RWPE1 (cell line): ENCODE data around the gene BCAT1.

Experiments used
- CTCF ChIA-PET: fragments of 350-600 bp; sonication (Branson Sonifier 250); formaldehyde crosslinking; extraction: SDS; loops from one replicate; lab custom pipeline; 2021; lab: Yijun Ruan, JAX
- POLR2A ChIA-PET: fragments of 400-600 bp; formaldehyde crosslinking; extraction: SDS; loops from one replicate; lab custom pipeline; 2020; ENCODE audit warnings: antibody characterized with exemption; ENCODE audit not compliant: low non-redundant PET; lab: Yijun Ruan, JAX
- DNase-seq: peaks from one replicate; pipeline ENCODE4 v3.0.0; 2012; ENCODE audit warnings: low spot score
- H3K27ac ChIP-seq: fragments of 450-650 bp; 2 replicates; pipeline ENCODE4 v1.5.1; 2017
- TF ChIP-seq, protein P1 (sequence below): fragments of 450-650 bp; conservative IDR thresholded peaks from 2 replicates; pipeline ENCODE4 v1.5.1; 2017; ENCODE audit warnings: low read depth, mild to moderate bottlenecking

BCAT1 gene

GRCh38 chr12:24903329-24904088, 45.4 kb downstream of the BCAT1 start:
- no peak for DNase-seq
- TF ChIP-seq, protein P1, sequence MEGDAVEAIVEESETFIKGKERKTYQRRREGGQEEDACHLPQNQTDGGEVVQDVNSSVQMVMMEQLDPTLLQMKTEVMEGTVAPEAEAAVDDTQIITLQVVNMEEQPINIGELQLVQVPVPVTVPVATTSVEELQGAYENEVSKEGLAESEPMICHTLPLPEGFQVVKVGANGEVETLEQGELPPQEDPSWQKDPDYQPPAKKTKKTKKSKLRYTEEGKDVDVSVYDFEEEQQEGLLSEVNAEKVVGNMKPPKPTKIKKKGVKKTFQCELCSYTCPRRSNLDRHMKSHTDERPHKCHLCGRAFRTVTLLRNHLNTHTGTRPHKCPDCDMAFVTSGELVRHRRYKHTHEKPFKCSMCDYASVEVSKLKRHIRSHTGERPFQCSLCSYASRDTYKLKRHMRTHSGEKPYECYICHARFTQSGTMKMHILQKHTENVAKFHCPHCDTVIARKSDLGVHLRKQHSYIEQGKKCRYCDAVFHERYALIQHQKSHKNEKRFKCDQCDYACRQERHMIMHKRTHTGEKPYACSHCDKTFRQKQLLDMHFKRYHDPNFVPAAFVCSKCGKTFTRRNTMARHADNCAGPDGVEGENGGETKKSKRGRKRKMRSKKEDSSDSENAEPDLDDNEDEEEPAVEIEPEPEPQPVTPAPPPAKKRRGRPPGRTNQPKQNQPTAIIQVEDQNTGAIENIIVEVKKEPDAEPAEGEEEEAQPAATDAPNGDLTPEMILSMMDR, result no peak
- ChIA-PET CTCF (interaction anchor here (0.5 to 0.6 kb wide), 2 partner anchors 229 to 232 kb away, joined by 3 to 6 read pairs; no protein-coding TSS in a partner anchor), POLR2A (no interaction called here)
- H3K27ac ChIP-seq, result no peak overlapping the region

DNA sequence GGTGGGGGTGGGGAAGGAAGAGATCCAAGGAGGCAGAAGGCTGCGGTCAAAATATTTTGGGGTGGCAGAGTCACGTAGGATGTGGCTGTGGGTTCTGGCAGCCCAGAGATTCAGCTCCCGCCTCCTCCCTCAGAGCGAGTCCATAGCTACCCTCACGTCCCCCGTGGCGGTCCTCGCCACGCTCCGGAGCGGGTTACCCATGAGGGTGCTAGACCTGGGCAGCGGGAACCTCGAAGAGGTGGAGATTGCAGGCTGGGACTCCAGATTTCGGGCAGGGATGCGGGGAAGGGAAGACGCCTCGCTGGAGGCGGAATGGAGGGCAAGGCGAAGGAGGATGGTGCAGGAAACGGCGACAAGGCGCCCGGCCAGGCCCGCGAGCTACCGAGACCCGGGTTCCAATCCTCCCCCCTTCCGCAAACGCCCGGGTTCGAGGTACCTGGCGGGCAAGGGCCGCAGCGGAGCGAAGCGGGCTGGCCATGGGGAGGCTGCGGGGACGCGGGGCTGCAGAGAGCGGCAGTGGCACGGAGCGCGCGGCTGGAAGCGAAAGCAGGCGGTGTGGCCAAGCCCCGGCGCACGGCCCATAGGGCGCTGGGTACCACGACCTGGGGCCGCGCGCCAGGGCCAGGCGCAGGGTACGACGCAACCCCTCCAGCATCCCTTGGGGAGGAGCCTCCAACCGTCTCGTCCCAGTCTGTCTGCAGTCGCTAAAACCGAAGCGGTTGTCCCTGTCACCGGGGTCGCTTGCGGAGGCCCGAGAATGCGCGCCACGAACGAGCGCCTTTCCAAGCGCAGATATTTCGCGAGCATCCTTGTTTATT, 46.2 kb downstream of the BCAT1 start:
- TF ChIP-seq, protein P1, result no peak
- POLR2A ChIA-PET, result no interaction called here
- H3K27ac ChIP-seq, result no peak overlapping the region
- DNase-seq, result no peak
- CTCF ChIA-PET, result interaction anchor here (0.5 to 0.6 kb wide), 2 partner anchors 230 to 233 kb away, joined by 3 to 6 read pairs; no protein-coding TSS in a partner anchor

- no peak overlapping the region for H3K27ac ChIP-seq
- TF ChIP-seq, protein P1, result no peak
- CTCF ChIA-PET, result no interaction called here
- POLR2A ChIA-PET, result no interaction called here
- no peak for DNase-seq
These were observed 47.1 kb downstream of the BCAT1 start for GRCh38 chr12:24901576-24902461.

DNA sequence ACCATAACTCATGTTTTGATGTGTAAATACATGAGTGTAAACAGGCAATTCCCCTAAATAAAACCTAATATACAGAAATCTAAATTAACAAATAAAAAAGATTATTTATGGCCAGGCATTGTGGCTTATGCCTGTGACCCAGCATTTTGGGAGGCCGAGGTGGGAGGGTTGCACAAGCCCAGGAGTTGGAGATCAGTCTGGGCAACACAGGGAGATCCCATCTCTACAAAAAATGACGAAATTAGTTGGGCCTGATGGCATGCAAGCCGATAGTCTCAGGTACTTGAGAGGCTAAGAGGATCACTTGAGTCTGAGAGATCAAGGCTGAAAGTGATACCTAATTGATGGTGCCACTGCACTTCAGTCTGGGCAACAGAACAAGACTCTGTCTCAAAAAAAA, 48.7 kb downstream of the BCAT1 start:
- CTCF ChIA-PET, result interaction anchor here (0.8 kb wide), 1 partner anchor 1262 kb away, joined by 4 read pairs; no protein-coding TSS in a partner anchor
- POLR2A ChIA-PET, result no interaction called here
- TF ChIP-seq, protein P1, result no peak
- no peak for DNase-seq
- no peak overlapping the region for H3K27ac ChIP-seq

DNA sequence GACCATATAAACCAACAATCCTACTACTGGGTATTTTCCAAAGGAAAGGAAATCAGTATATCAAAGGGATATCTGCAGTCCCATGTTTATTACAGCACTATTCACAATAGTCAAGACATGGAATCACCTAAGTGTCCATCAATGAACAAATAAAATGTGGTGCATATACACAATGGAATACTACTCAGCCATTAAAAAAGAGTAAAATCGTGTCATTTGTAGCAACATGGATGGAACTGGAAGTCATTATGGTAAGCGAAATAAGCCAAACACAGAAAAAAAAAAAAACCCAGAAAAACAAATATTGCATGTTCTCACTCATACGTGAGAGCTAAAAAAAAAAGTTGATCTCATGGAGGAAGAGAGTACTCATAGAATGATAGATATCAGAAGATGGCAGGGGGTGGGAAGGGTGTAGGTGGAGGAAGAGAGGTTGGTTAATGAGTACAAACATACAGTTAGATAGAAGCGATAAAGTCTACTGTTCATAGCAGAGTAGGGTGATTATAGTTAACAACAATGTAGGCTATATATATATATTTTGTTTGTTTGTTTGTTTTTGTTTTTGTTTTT, 49.3 kb downstream of the BCAT1 start:
- H3K27ac ChIP-seq, result no peak overlapping the region
- no peak for DNase-seq
- POLR2A ChIA-PET, result interaction anchor here (0.6 kb wide), 1 partner anchor 473 kb away, joined by 4 read pairs; no protein-coding TSS in a partner anchor
- CTCF ChIA-PET, result no interaction called here
- TF ChIP-seq, protein P1, result no peak
